HCT116 (cell line): ENCODE data around the gene INTS3. TPM values are rescaled to one million over a fixed set of nuclear protein-coding genes. Genes with fewer than 3 reads are reported as not detected.

Source experiments
- ATAC-seq: fragments of 200-7000 bp; cut with Tn5 transposase; 2 replicates; pipeline ENCODE4 v1.9.1; 2020; ENCODE audit warnings: mild to moderate bottlenecking, moderate library complexity
- BruUV-seq: library from RNA; stranded (reverse); fragments of 400-500 nt; replicated peaks from 2 replicates; lab custom pipeline; 2021; lab: Mats Ljungman, UMichigan
- CTCF ChIA-PET: fragments of 300-600 bp; sonication (Branson Sonifier 250); formaldehyde crosslinking; loops from one replicate; lab custom pipeline; 2021; ENCODE audit warnings: antibody characterized with exemption; lab: Charles Lee
- POLR2A ChIA-PET: fragments of 300-600, 350-600 bp; sonication (Branson Sonifier 250); formaldehyde crosslinking; loops from one replicate; lab custom pipeline; 2021; ENCODE audit warnings: antibody characterized with exemption; lab: Charles Lee
- RAD21 ChIA-PET, 2 experiments: fragments of 300-600 bp; sonication (Branson Sonifier 250); formaldehyde crosslinking; loops; one replicate each; lab custom pipeline; 2023; ENCODE audit warnings: low total read pairs in 2 of 2; ENCODE audit not compliant: uncharacterized antibody in 2 of 2, unreplicated experiment in 2 of 2, low non-redundant PET in 1 of 2; lab: Charles Lee
- DNase-seq: peaks from one replicate; pipeline ENCODE4 v3.0.0-alpha.2; 2010; ENCODE audit warnings: low read depth, low spot score
- H2AFZ ChIP-seq: fragments of 200-600 bp; shearing (Covaris generic), sonication (generic); 2 replicates; pipeline ENCODE4 v1.6.1; 2017; ENCODE audit warnings: low read depth, mixed run types, mixed read lengths, antibody characterized with exemption, low read length; ENCODE audit not compliant: poor library complexity, severe bottlenecking
- H3K27ac ChIP-seq: 2 replicates; pipeline ENCODE4 v1.5.1; 2012; ENCODE audit warnings: low read depth, low read length
- H3K27me3 ChIP-seq: fragments of 200-600 bp; sonication (generic); 2 replicates; pipeline ENCODE4 v1.6.1; 2016; ENCODE audit warnings: mixed run types, low read length, mixed read lengths; ENCODE audit not compliant: insufficient read depth
- H3K36me3 ChIP-seq, 2 experiments: fragments of 200-500 bp in 1 of 2; fragments of 200-600 bp in 1 of 2; sonication (Bioruptor generic) in 1 of 2; sonication (generic) in 1 of 2; 2 replicates each; pipeline versions ENCODE4 v1.5.1 to v1.6.1; 2014 to 2016; ENCODE audit warnings: low read length in 2 of 2, inconsistent platforms in 1 of 2, mixed read lengths in 1 of 2, mixed run types in 1 of 2; ENCODE audit not compliant: insufficient read depth in 2 of 2, control insufficient read depth in 1 of 2
- H3K4me1 ChIP-seq, 2 experiments: fragments of 200-600 bp in 1 of 2; sonication (generic) in 1 of 2; 2 replicates each; pipeline versions ENCODE4 v1.5.1 to v1.6.1; 2012 to 2017; ENCODE audit warnings: low read length in 2 of 2, inconsistent platforms in 1 of 2, mild to moderate bottlenecking in 1 of 2, mixed read lengths in 1 of 2, mixed run types in 1 of 2, moderate library complexity in 1 of 2; ENCODE audit not compliant: insufficient read depth in 2 of 2, control insufficient read depth in 1 of 2
- H3K4me2 ChIP-seq: fragments of 200-600 bp; sonication (generic); 2 replicates; pipeline ENCODE4 v1.6.1; 2017; ENCODE audit warnings: mixed run types, low read length, mixed read lengths
- H3K4me3 ChIP-seq, 2 experiments: fragments of 200-600 bp in 1 of 2; sonication (generic) in 1 of 2; replicated peaks in 1 of 2; 2 replicates each; pipeline ENCODE4 v1.5.1; 2011 to 2016; ENCODE audit warnings: low read length in 2 of 2, control low read depth in 1 of 2, low read depth in 1 of 2, mild to moderate bottlenecking in 1 of 2, mixed read lengths in 1 of 2, mixed run types in 1 of 2
- H3K79me2 ChIP-seq: fragments of 200-600 bp; sonication (generic); 2 replicates; pipeline ENCODE4 v1.6.1; 2017; ENCODE audit warnings: mild to moderate bottlenecking, mixed run types, low read length, moderate library complexity, mixed read lengths; ENCODE audit not compliant: insufficient read depth
- H3K9ac ChIP-seq: fragments of 200-600 bp; sonication (generic); 2 replicates; pipeline ENCODE4 v1.6.1; 2016; ENCODE audit warnings: low read length, mixed read lengths
- H3K9me2 ChIP-seq: fragments of 200-600 bp; sonication (generic), shearing (Covaris generic); 2 replicates; pipeline ENCODE4 v1.6.1; 2017; ENCODE audit warnings: mixed run types, mild to moderate bottlenecking, moderate library complexity; ENCODE audit not compliant: insufficient read depth
- H3K9me3 ChIP-seq, 2 experiments: fragments of 200-500 bp in 1 of 2; fragments of 200-600 bp in 1 of 2; sonication (Bioruptor generic) in 1 of 2; sonication (generic) in 1 of 2; 2 replicates each; pipeline ENCODE4 v1.6.1; 2014 to 2017; ENCODE audit warnings: low read length in 2 of 2, mixed read lengths in 2 of 2, inconsistent platforms in 1 of 2, low read depth in 1 of 2, mild to moderate bottlenecking in 1 of 2, mixed run types in 1 of 2, moderate library complexity in 1 of 2; ENCODE audit not compliant: control insufficient read depth in 1 of 2, insufficient read depth in 1 of 2
- H4K20me1 ChIP-seq: fragments of 200-600 bp; sonication (generic), shearing (Covaris generic); 2 replicates; pipeline ENCODE4 v1.6.1; 2017; ENCODE audit warnings: mixed run types, mild to moderate bottlenecking, moderate library complexity; ENCODE audit not compliant: insufficient read depth
- CBX3 ChIP-seq: IDR thresholded peaks from 2 replicates; pipeline ENCODE4 v1.6.1; 2012; ENCODE audit warnings: low read depth
- CEBPB ChIP-seq: IDR thresholded peaks from 2 replicates; pipeline ENCODE4 v1.6.1; 2012; ENCODE audit warnings: low read depth
- ELF1 ChIP-seq: IDR thresholded peaks from 2 replicates; pipeline ENCODE4 v1.6.1; 2012; ENCODE audit warnings: low read depth, borderline replicate concordance
- EZH2 ChIP-seq: fragments of 200-600 bp; sonication (generic); IDR thresholded peaks from 2 replicates; pipeline ENCODE4 v1.6.1; 2017; ENCODE audit warnings: antibody characterized with exemption, mixed run types
- EZH2phosphoT487 ChIP-seq: fragments of 200-600 bp; IDR thresholded peaks from 2 replicates; pipeline ENCODE4 v1.6.1; 2018; ENCODE audit warnings: antibody characterized with exemption, borderline replicate concordance
- FOSL1 ChIP-seq: IDR thresholded peaks from 2 replicates; pipeline ENCODE4 v1.6.1; 2012; ENCODE audit warnings: low read depth
- POLR2AphosphoS5 ChIP-seq: IDR thresholded peaks from 2 replicates; pipeline ENCODE4 v1.6.1; 2011; ENCODE audit warnings: mild to moderate bottlenecking, low read depth, low read length, moderate library complexity
- RAD21 ChIP-seq: IDR thresholded peaks from 2 replicates; pipeline ENCODE4 v1.6.1; 2012; ENCODE audit warnings: low read depth, mild to moderate bottlenecking
- SIN3A ChIP-seq: IDR thresholded peaks from 2 replicates; pipeline ENCODE4 v1.6.1; 2012; ENCODE audit warnings: low read depth
- SP1 ChIP-seq: IDR thresholded peaks from 2 replicates; pipeline ENCODE4 v1.6.1; 2012; ENCODE audit warnings: low read depth
- SRF ChIP-seq: IDR thresholded peaks from 2 replicates; pipeline ENCODE4 v1.6.1; 2012; ENCODE audit warnings: low read depth
- TCF7L2 ChIP-seq: IDR thresholded peaks from 2 replicates; pipeline ENCODE4 v1.7.0; 2011; ENCODE audit warnings: borderline replicate concordance, inconsistent platforms; ENCODE audit not compliant: insufficient read depth, insufficient read length; ENCODE audit errors: extremely low read depth
- YY1 ChIP-seq: IDR thresholded peaks from 2 replicates; pipeline ENCODE4 v1.6.1; 2011; ENCODE audit warnings: low read length, low read depth, moderate library complexity, mild to moderate bottlenecking; ENCODE audit not compliant: insufficient replicate concordance; ENCODE audit errors: extremely low read depth
- ZFX ChIP-seq: fragments of 450-650 bp; IDR thresholded peaks from 2 replicates; pipeline ENCODE4 v1.6.1; 2017
- ZNF274 ChIP-seq: fragments of 200-500 bp; sonication (Bioruptor generic); IDR thresholded peaks from 2 replicates; pipeline ENCODE4 v1.6.1; 2014; ENCODE audit warnings: mild to moderate bottlenecking, low read depth, low read length, inconsistent platforms
- intact Hi-C: fragments of 100-400 bp; cut with micrococcal nuclease; formaldehyde crosslinking; loops from 2 replicates; pipeline ENCODE4 v1.10.0; 2022
- total RNA-seq: library from RNA; stranded (reverse); gene quantifications from one replicate; pipeline ENCODE4 v1.2.1, GENCODE V29; 2021; ENCODE audit not compliant: unreplicated experiment
- TF ChIP-seq, protein P1 (sequence below): IDR thresholded peaks from 2 replicates; pipeline ENCODE4 v1.6.1; 2012
- TF ChIP-seq, protein P2 (sequence below), 3 experiments: fragments of 200-600 bp in 1 of 3; sonication (generic) in 1 of 3; IDR thresholded peaks in 2 of 3; conservative IDR thresholded peaks in 1 of 3; 2 replicates each; pipeline ENCODE4 v1.5.1; 2012 to 2017; ENCODE audit warnings: low read depth in 2 of 3, low read length in 2 of 3, antibody characterized with exemption in 1 of 3, borderline replicate concordance in 1 of 3, control low read depth in 1 of 3, mild to moderate bottlenecking in 1 of 3, mixed read lengths in 1 of 3, mixed run types in 1 of 3, moderate library complexity in 1 of 3; ENCODE audit not compliant: insufficient read depth in 1 of 3
- TF ChIP-seq, protein P3 (sequence below): IDR thresholded peaks from 2 replicates; pipeline ENCODE4 v1.6.1; 2012; ENCODE audit warnings: low read depth
- TF ChIP-seq, protein P4 (sequence below): IDR thresholded peaks from 2 replicates; pipeline ENCODE4 v1.6.1; 2012

INTS3 gene
- total RNA-seq, 1 experiment from 2014 or later = 47.6 TPM

DNA sequence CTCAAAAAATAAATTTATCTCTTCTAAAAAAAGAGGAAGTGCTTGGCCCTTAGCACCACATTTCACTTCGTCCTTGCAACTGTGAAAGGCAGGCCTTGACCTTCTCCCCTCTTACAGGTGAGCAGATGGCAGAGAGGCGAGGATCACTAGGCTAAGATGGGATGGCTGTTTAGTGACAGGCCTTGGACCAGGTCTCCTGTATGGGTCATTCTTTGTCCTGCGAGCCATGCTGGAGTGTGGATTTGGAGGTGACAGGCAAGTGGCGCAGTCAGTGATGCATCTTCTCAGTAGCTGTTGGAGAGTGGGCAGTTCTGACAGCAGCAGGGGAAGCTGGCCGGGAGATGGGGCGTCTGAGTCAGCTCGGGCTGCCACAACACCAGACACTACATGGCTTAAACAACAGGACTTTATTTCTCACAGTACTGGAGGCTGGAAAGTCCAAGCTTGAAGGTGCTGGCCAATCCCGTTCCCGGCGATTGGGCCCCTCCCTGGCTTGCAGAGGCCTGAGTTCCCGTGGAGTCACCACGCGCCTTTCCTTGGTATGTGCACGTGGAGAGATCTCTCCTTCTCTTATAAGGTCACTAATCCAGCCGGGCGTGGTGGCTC lies 63.9 kb downstream of the INTS3 start:
- Histone ChIP-seq H3K27me3 (no peaks in the 10 kb centered on the region), H4K20me1 (no peaks in the 10 kb centered on the region), H3K9me3 (no peaks in the 10 kb centered on the region), H3K36me3 (no peaks in the 10 kb centered on the region), H2AFZ (no peak overlapping the region), H3K4me3 (no peak overlapping the region), H3K79me2 (no peaks in the 10 kb centered on the region), H3K9ac (no peak overlapping the region), H3K4me1 (peaks cover 0 to 8% of the 10 kb centered on the region in 2 experiments; a peak in 1 of 4 replicates), H3K27ac (no peak overlapping the region)
- no peak for DNase-seq
- CTCF ChIA-PET = no interaction called here
- BruUV-seq = no TSS peak
- no peak for TF ChIP-seq CEBPB
- no peak for TF ChIP-seq ELF1
- TF ChIP-seq YY1 = no peak
- TF ChIP-seq EZH2phosphoT487 = no peak
- TF ChIP-seq, protein P1, sequence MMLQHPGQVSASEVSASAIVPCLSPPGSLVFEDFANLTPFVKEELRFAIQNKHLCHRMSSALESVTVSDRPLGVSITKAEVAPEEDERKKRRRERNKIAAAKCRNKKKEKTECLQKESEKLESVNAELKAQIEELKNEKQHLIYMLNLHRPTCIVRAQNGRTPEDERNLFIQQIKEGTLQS = no peak
- TF ChIP-seq SRF = no peak
- no peak for TF ChIP-seq ZNF274
- no peak for TF ChIP-seq FOSL1
- TF ChIP-seq, protein P2, sequence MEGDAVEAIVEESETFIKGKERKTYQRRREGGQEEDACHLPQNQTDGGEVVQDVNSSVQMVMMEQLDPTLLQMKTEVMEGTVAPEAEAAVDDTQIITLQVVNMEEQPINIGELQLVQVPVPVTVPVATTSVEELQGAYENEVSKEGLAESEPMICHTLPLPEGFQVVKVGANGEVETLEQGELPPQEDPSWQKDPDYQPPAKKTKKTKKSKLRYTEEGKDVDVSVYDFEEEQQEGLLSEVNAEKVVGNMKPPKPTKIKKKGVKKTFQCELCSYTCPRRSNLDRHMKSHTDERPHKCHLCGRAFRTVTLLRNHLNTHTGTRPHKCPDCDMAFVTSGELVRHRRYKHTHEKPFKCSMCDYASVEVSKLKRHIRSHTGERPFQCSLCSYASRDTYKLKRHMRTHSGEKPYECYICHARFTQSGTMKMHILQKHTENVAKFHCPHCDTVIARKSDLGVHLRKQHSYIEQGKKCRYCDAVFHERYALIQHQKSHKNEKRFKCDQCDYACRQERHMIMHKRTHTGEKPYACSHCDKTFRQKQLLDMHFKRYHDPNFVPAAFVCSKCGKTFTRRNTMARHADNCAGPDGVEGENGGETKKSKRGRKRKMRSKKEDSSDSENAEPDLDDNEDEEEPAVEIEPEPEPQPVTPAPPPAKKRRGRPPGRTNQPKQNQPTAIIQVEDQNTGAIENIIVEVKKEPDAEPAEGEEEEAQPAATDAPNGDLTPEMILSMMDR (IDR thresholded peaks at IDR 0.05 in 2 of 3, conservative IDR thresholded peaks at IDR 0.05 in 1 of 3; ENCODE audit: borderline replicate concordance in 1 of 3, insufficient read depth in 1 of 3, low read depth in 2 of 3, low read length in 2 of 3) = no peak
- TF ChIP-seq RAD21 = no peak
- TF ChIP-seq SIN3A = no peak
- no peak for TF ChIP-seq SP1
- TF ChIP-seq, protein P3, sequence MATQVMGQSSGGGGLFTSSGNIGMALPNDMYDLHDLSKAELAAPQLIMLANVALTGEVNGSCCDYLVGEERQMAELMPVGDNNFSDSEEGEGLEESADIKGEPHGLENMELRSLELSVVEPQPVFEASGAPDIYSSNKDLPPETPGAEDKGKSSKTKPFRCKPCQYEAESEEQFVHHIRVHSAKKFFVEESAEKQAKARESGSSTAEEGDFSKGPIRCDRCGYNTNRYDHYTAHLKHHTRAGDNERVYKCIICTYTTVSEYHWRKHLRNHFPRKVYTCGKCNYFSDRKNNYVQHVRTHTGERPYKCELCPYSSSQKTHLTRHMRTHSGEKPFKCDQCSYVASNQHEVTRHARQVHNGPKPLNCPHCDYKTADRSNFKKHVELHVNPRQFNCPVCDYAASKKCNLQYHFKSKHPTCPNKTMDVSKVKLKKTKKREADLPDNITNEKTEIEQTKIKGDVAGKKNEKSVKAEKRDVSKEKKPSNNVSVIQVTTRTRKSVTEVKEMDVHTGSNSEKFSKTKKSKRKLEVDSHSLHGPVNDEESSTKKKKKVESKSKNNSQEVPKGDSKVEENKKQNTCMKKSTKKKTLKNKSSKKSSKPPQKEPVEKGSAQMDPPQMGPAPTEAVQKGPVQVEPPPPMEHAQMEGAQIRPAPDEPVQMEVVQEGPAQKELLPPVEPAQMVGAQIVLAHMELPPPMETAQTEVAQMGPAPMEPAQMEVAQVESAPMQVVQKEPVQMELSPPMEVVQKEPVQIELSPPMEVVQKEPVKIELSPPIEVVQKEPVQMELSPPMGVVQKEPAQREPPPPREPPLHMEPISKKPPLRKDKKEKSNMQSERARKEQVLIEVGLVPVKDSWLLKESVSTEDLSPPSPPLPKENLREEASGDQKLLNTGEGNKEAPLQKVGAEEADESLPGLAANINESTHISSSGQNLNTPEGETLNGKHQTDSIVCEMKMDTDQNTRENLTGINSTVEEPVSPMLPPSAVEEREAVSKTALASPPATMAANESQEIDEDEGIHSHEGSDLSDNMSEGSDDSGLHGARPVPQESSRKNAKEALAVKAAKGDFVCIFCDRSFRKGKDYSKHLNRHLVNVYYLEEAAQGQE = no peak
- no peak for TF ChIP-seq ZFX
- TF ChIP-seq CBX3 = no peak
- no peak for TF ChIP-seq POLR2AphosphoS5
- TF ChIP-seq TCF7L2 = no peak
- TF ChIP-seq EZH2 = no peak
- TF ChIP-seq, protein P4, sequence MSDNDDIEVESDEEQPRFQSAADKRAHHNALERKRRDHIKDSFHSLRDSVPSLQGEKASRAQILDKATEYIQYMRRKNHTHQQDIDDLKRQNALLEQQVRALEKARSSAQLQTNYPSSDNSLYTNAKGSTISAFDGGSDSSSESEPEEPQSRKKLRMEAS = no peak
- TF ChIP-seq, all 23 proteins: peak for 0
- intact Hi-C loops = no loop called here
- ChIA-PET POLR2A (no interaction called here), RAD21 (no interaction called here)
- no peak overlapping the region for H3K4me2 ChIP-seq
- H3K9me2 ChIP-seq = no peaks in the 10 kb centered on the region
- peak; percentile 40 for ATAC-seq
